Heart right ventricle (tissue), 16 donors: Measurements from ENCODE around the gene HTATIP2. TPM values are rescaled to one million over a fixed set of nuclear protein-coding genes. Genes with fewer than 3 reads are reported as not detected.

Experiments used
- ATAC-seq, 8 donors: fragments of 200-7000 bp; cut with Tn5 transposase; one replicate each; pipeline ENCODE4 v1.9.1; 2020; ENCODE audit warnings: mild to moderate bottlenecking in 8 of 8, moderate library complexity in 8 of 8, moderate number of reproducible peaks in 1 of 8
- DNase-seq, 2 donors: peaks; one replicate each; pipeline ENCODE4 v3.0.0-alpha.2; 2020
- H3K27ac ChIP-seq, 10 donors: fragments of 200-600 bp; sonication (generic) in 2 of 10; one replicate each; pipeline versions ENCODE4 v1.5.0 to v1.8.0; 2020 to 2022; ENCODE audit warnings: mild to moderate bottlenecking in 3 of 10
- H3K27me3 ChIP-seq, 7 donors: fragments of 200-600 bp; one replicate each; pipeline ENCODE4 v1.8.0; 2021 to 2022; ENCODE audit warnings: mild to moderate bottlenecking in 2 of 7
- H3K36me3 ChIP-seq, 9 donors: fragments of 200-600 bp; sonication (generic) in 1 of 9; one replicate each; pipeline versions ENCODE4 v1.5.0 to v1.8.0; 2020 to 2022; ENCODE audit warnings: mild to moderate bottlenecking in 2 of 9
- H3K4me1 ChIP-seq, 9 donors: fragments of 200-600 bp; sonication (generic) in 1 of 9; one replicate each; pipeline versions ENCODE4 v1.5.0 to v1.8.0; 2020 to 2022; ENCODE audit warnings: mild to moderate bottlenecking in 4 of 9
- H3K4me3 ChIP-seq, 10 donors: fragments of 200-600 bp; sonication (generic) in 2 of 10; one replicate each; pipeline versions ENCODE4 v1.5.0 to v1.8.0; 2020 to 2022; ENCODE audit warnings: mild to moderate bottlenecking in 7 of 10, moderate library complexity in 2 of 10
- H3K9me3 ChIP-seq, 11 donors: fragments of 200-600 bp in 10 of 11; sonication (generic) in 2 of 11; one replicate each; pipeline versions ENCODE4 v1.5.0 to v1.8.0; 2013 to 2022; ENCODE audit warnings: mild to moderate bottlenecking in 2 of 11, control low read depth in 1 of 11, moderate library complexity in 1 of 11
- CTCF ChIP-seq, 9 donors: fragments of 200-600 bp; sonication (generic) in 2 of 9; IDR thresholded peaks; one replicate each; pipeline versions ENCODE4 v1.5.0 to v1.8.0; 2021 to 2022; ENCODE audit warnings: antibody characterized with exemption in 9 of 9, mild to moderate bottlenecking in 5 of 9, moderate library complexity in 1 of 9
- WGBS, 2 donors: extraction: QIAGEN DNeasy Blood & Tissue Kit; methylation state at CpG; one replicate each; pipeline ENCODE4 v1.1.7; 2013; ENCODE audit warnings: inconsistent platforms in 1 of 2; 5-methylcytosine and 5-hydroxymethylcytosine counted together
- intact Hi-C, 10 donors: fragments of 100-400 bp; cut with DNase I; formaldehyde crosslinking; loops; one replicate each; pipeline versions ENCODE4 v1.11.1 to v1.14.2; 2022
- polyA plus RNA-seq, 2 donors: library from polyadenylated mRNA; stranded (reverse); fragments of 200-250 nt; gene quantifications; one replicate each; pipeline ENCODE4 v1.2.3, GENCODE V29; 2013
- total RNA-seq, 10 donors: library from RNA; stranded (reverse); fragmentation: NEBNext Ultra II Directional in 3 of 10; extraction: Animal tissue kit (Norgen Biotek cat#: 25700) in 3 of 10; gene quantifications; one replicate each; pipeline versions ENCODE4 v1.2.1 to v1.2.4, GENCODE V29; 2021 to 2023
- donor health status: Arrhythmogenic right ventricular cardiomyopathy.
- donor health status: ischemic (EF 13 %, LVEDD 7.1; RV severe dilation, severe dysfunction).
- donor health status: healthy with polysubstance abuse.
- donor health status: DM: no; HTN: yes; CAD: no.
- donor health status: DM: no; HTN: no; CAD: no.
- donor health status: ischemic (EF 25% LVEDD 6.9; RV normal size, moderate dysfunction).
- donor health status: ischemic (EF 25% LVEDD 5.7; RV mildly dilated, moderate dysfunction).
- donor health status: healthy.
- donor health status: DM: yes; HTN: yes; CAD: no.
- donor health status: Ischemic cardiomyopathy.
- donor health status: ischemic (EF 35%, LVEDD 5.7; RV mildly dilated, moderate dysfunction).
- donor health status: nonischemic (EF 11% LVEDD 7.7; RV severe dilation, severe dysfunction).
- donor health status: DM: yes; HTN: yes; CAD: no.
- donor health status: PGD.
- donor health status: ischemic (EF 29% LVEDD 5.4; RV normal size, mild dysfunction).
- donor health status: nonischemic (EF 23%, LVEDD 6.1; RV moderate dilation, normal function).

Gene HTATIP2
- total and polyA plus RNA-seq, 12 donors: 6.1 to 28.8 (median 14.1) TPM

DNA sequence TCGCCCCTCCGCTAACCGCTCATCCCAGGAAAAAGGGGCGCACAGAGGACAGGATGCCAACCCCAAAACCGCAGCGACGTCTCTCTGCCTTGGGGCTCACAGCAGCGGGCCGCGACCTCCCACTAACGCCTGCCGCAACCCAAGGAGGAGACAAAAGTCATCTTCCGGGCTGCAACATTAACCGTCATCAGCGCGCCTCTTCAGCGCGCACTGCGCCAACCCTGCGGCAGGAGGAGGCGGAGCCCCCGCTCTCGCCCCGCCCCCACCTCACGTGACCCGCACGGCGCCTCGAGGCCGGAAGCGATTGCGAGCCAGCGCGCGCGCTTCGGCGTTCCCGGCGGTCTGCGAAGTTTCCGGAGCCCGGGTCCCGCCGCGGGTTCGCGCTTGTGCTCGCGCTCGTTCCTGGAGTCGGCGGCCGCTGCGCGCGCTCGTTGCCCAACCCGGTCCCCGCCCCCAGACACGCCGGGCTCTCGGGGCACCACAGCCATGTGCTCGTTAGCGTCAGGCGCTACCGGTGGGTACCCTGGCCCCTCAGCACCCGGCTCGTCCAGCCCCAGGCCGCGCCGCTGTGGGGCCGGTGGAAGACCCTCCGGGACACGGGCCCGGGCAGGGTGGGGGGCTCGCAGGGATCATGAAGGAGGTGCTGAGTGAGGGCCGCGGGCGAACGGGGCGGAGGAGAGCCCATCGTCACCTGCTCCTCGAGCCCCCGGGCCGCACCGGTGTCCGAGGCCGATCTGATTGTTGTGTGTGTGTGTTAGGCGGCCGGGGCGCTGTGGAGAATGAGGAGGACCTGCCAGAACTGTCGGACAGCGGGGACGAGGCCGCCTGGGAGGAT, 24.0 kb downstream of the HTATIP2 start, which contains the start of gene PRMT3:
TSS of gene PRMT3 (plus strand) at position 456 of the 835 bp plus-strand sequence. CDS start at position 487, 31 bp downstream.
- Histone ChIP-seq H3K27ac (peak within 1 kb of the TSS; percentile 85 to 98 (median 93)), H3K4me1 (peaks cover 0 to 24% (median 18%) of the 10 kb centered on the region in 9 donors), H3K27me3 (no peaks in the 10 kb centered on the region), H3K36me3 (peaks cover 0 to 45% (median under 1%) of the 10 kb centered on the region in 9 donors), H3K4me3 (peak within 1 kb of the TSS; percentile 61 to 98 (median 79)), H3K9me3 (no peaks in the 10 kb centered on the region)
- TF ChIP-seq CTCF (IDR thresholded peaks at IDR 0.05): peak in 6 of 9 donors; percentile 4 to 99 (median 69)
- intact Hi-C loops: loop anchor here in 5 of 10 donors (2.0 to 5.0 kb wide), 3 partner anchors 220 to 225 kb away; no protein-coding TSS in a partner anchor
- ATAC-seq (peak; percentile 97 to 99 (median 98)), DNase-seq (peak; percentile 95 to 97)
- WGBS, 2 donors: 1% methylated on average over 78 to 96 of the region's 96 CpGs

- DNase-seq (peak in 1 of 2 donors; percentile 14), ATAC-seq (peak in 2 of 8 donors; percentile 1 to 20)
- intact Hi-C loops: loop anchor here in 4 of 10 donors (5.0 kb wide), 2 partner anchors 219 to 224 kb away; no protein-coding TSS in a partner anchor
- peaks cover 0 to 24% (median 18%) of the 10 kb centered on the region in 9 donors for H3K4me1 ChIP-seq
- H3K27me3 ChIP-seq: no peaks in the 10 kb centered on the region
- no peak for TF ChIP-seq CTCF (IDR thresholded peaks at IDR 0.05)
- H3K4me3 ChIP-seq: peak overlapping the region; percentile 54 to 98 (median 79)
- 10 to 11% methylated on average over 25 of the region's 25 CpGs for WGBS, 2 donors
- H3K27ac ChIP-seq: peak overlapping the region; percentile 85 to 98 (median 93)
- H3K36me3 ChIP-seq: peaks cover 0 to 45% (median 9%) of the 10 kb centered on the region in 9 donors
- H3K9me3 ChIP-seq: no peaks in the 10 kb centered on the region
Observed at GRCh38 chr11:20388096-20389055, 24.9 kb downstream of the HTATIP2 start.

DNA sequence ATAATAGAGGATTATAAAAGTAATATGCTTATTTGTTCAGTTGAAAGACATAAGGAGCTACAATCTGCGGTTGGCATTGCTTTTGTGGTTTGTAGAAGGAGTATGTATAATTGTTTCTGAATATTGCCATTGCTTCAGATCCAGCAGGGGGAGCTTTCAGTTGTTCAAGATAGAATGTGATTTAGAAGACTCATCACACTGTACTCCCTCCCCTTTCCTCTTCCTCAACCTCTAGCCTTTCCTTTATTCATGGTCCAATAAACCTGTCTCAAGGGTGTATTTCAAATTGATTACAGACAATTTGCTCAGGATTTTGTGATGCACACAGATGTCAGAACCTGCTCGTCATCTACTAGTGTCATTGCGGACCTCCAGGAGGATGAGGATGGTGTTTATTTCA, 33.8 kb downstream of the HTATIP2 start:
- no peaks in the 10 kb centered on the region for H3K4me1 ChIP-seq
- no peaks in the 10 kb centered on the region for H3K9me3 ChIP-seq
- H3K36me3 ChIP-seq: peaks cover 0 to 97% (median 22%) of the 10 kb centered on the region in 9 donors
- WGBS, 2 donors: 88 to 92% methylated on average over 3 of the region's 3 CpGs
- DNase-seq (no peak), ATAC-seq (peak in 1 of 8 donors; percentile 58)
- no peaks in the 10 kb centered on the region for H3K27me3 ChIP-seq
- no peak overlapping the region for H3K27ac ChIP-seq
- peak in 8 of 9 donors; percentile 14 to 60 (median 52) for TF ChIP-seq CTCF (IDR thresholded peaks at IDR 0.05)
- H3K4me3 ChIP-seq: no peak overlapping the region
- intact Hi-C loops: loop anchor here in 5 of 10 donors (1.0 to 10.0 kb wide), 4 partner anchors 210 to 218 kb away; no protein-coding TSS in a partner anchor
